Esophagus muscularis mucosa (tissue), 4 donors: ENCODE data around the gene PHF21A. TPM values are rescaled to one million over a fixed set of nuclear protein-coding genes. Genes with fewer than 3 reads are reported as not detected.

ENCODE experiments used
- DNase-seq: peaks from one replicate; pipeline ENCODE4 v3.0.0-alpha.2; 2017; ENCODE audit errors: extremely low spot score
- H3K27ac ChIP-seq, 4 donors: fragments of 200-600 bp; sonication (generic); replicated peaks in 1 of 4; 1 replicate in 3 of 4; 2 replicates in 1 of 4; pipeline ENCODE4 v1.5.1; 2016 to 2019; ENCODE audit warnings: mild to moderate bottlenecking in 1 of 4
- H3K27me3 ChIP-seq, 4 donors: fragments of 200-600 bp; sonication (generic); one replicate each; pipeline versions ENCODE4 v1.5.1 to v1.6.0; 2016 to 2019
- H3K36me3 ChIP-seq, 4 donors: fragments of 200-600 bp; sonication (generic); one replicate each; pipeline ENCODE4 v1.5.1; 2016 to 2019
- H3K4me1 ChIP-seq, 4 donors: fragments of 200-600 bp; sonication (generic); one replicate each; pipeline ENCODE4 v1.5.1; 2016 to 2019
- H3K4me3 ChIP-seq, 4 donors: fragments of 200-600 bp; sonication (generic); 1 replicate in 2 of 4; 2 replicates in 2 of 4; pipeline ENCODE4 v1.5.1; 2016 to 2019; ENCODE audit warnings: mild to moderate bottlenecking in 4 of 4, moderate library complexity in 1 of 4
- H3K9me3 ChIP-seq, 4 donors: fragments of 200-600 bp; sonication (generic); 1 replicate in 3 of 4; 2 replicates in 1 of 4; pipeline ENCODE4 v1.5.1; 2016 to 2019
- EP300 ChIP-seq: sonication (generic); formaldehyde crosslinking; IDR thresholded peaks from one replicate; pipeline ENCODE4 v1.6.1; 2017; ENCODE audit warnings: antibody characterized with exemption
- POLR2A ChIP-seq: fragments of 450-650 bp; IDR thresholded peaks from one replicate; pipeline ENCODE4 v1.6.1; 2017; ENCODE audit warnings: antibody characterized with exemption, moderate library complexity, mild to moderate bottlenecking, low read depth
- POLR2AphosphoS5 ChIP-seq, 2 donors: sonication (generic); formaldehyde crosslinking; IDR thresholded peaks; one replicate each; pipeline ENCODE4 v1.6.1; 2017; ENCODE audit warnings: antibody characterized with exemption in 2 of 2
- WGBS: methylation state at CpG from one replicate; pipeline ENCODE4 v1.1.5; 2018; 5-methylcytosine and 5-hydroxymethylcytosine counted together
- intact Hi-C: fragments of 100-400 bp; cut with DNase I; formaldehyde crosslinking; loops from one replicate; pipeline ENCODE4 v1.15.1; 2023
- total RNA-seq, 4 donors: library from RNA; depleted of rRNA; stranded (reverse); fragments of >200 nt; gene quantifications; one replicate each; pipeline versions ENCODE4 v1.1.0 to v1.2.1, GENCODE V29; 2016
- TF ChIP-seq, protein P1 (sequence below), 3 experiments: fragments of 200-600 bp in 2 of 3; fragments of 450-650 bp in 1 of 3; sonication (generic) in 2 of 3; IDR thresholded peaks; one replicate each; pipeline ENCODE4 v1.5.1; 2017 to 2019; ENCODE audit warnings: antibody characterized with exemption in 3 of 3, mild to moderate bottlenecking in 2 of 3, moderate library complexity in 1 of 3

Gene PHF21A
- total RNA-seq, 4 donors from 2014 or later = 31.8 to 47.8 (median 36.1) TPM

DNA sequence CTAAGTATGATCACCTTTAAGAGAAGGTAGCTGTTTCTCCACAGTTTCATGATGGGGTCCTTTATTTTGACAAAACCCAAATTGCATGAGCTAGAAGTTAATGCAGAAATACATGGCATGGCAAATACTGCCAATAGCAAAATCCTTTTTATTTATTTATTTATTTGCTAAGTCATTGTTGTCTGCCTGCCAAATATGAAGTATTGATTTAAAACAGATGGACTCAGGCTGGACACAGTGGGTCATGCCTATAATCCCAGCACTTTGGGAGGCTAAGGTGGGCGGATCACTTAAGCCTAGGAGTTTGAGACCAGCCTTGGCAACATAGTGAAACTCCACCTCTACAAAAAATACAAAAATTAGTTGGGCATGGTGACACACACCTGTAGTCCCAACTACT lies 146.4 kb downstream of the PHF21A start:
- Histone ChIP-seq H3K4me1 (peaks cover 0 to 7% (median 2%) of the 10 kb centered on the region in 4 donors), H3K4me3 (no peak overlapping the region), H3K36me3 (peaks cover 24 to 61% (median 48%) of the 10 kb centered on the region in 4 donors), H3K27me3 (no peaks in the 10 kb centered on the region), H3K27ac (no peak overlapping the region), H3K9me3 (no peaks in the 10 kb centered on the region)
- no peak for TF ChIP-seq POLR2AphosphoS5 (IDR thresholded peaks at IDR 0.05)
- no peak for TF ChIP-seq POLR2A
- TF ChIP-seq, protein P1, sequence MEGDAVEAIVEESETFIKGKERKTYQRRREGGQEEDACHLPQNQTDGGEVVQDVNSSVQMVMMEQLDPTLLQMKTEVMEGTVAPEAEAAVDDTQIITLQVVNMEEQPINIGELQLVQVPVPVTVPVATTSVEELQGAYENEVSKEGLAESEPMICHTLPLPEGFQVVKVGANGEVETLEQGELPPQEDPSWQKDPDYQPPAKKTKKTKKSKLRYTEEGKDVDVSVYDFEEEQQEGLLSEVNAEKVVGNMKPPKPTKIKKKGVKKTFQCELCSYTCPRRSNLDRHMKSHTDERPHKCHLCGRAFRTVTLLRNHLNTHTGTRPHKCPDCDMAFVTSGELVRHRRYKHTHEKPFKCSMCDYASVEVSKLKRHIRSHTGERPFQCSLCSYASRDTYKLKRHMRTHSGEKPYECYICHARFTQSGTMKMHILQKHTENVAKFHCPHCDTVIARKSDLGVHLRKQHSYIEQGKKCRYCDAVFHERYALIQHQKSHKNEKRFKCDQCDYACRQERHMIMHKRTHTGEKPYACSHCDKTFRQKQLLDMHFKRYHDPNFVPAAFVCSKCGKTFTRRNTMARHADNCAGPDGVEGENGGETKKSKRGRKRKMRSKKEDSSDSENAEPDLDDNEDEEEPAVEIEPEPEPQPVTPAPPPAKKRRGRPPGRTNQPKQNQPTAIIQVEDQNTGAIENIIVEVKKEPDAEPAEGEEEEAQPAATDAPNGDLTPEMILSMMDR (IDR thresholded peaks at IDR 0.05) = no peak
- intact Hi-C loops = no loop called here
- DNase-seq = no peak
- WGBS = 93% methylated on average over 1 of the region's 1 CpG

DNA sequence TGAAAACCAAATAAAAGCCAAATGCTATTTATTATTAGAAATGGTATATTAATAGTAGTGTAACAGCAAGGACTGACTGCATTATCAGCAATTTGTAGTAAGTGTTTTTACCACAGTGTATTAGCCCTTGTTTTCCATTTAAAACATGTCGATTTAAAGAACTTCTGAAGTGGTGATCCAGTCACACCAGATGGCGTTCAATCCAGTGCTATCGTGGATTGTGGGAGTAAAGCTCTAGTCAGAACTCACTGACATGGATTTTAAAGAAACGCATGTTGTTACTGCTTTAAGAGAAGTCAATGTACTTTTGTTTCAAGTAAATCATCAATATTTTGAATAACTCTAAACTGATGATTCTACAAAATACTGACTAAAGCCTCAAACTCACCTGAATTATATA lies 147.7 kb downstream of the PHF21A start:
- Histone ChIP-seq H3K4me3 (no peak overlapping the region), H3K9me3 (no peaks in the 10 kb centered on the region), H3K27ac (no peak overlapping the region), H3K27me3 (no peaks in the 10 kb centered on the region), H3K4me1 (peaks cover 0 to 13% (median 0%) of the 10 kb centered on the region in 4 donors), H3K36me3 (peaks cover 14 to 60% (median 50%) of the 10 kb centered on the region in 4 donors)
- intact Hi-C loops = no loop called here
- TF ChIP-seq, protein P1 (IDR thresholded peaks at IDR 0.05) = no peak
- TF ChIP-seq POLR2AphosphoS5 (IDR thresholded peaks at IDR 0.05) (no peak), EP300 (no peak)
- WGBS = 92% methylated on average over 4 of the region's 4 CpGs
- DNase-seq = no peak

DNA sequence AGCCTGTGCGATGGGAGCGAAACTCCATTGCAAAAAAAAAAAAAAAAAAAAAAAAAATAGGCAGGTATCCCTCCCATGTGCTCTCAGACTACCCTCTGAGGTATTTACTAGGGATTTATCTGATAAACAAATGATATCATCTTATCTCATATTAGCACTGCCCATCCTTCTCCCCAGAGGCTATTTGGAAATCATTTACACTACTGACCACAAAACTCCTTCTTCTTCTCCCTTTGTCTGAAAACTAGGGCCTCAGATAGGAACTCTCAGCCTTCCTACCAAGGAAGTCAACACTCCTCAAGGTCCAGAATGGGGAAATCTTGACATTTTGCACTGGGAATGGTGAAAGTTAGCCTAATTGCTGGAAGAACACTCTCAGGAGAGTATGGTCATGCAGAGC lies 152.4 kb downstream of the PHF21A start:
- Histone ChIP-seq H3K4me1 (peaks cover 0 to 23% (median 2%) of the 10 kb centered on the region in 4 donors), H3K36me3 (peaks cover 18 to 69% (median 61%) of the 10 kb centered on the region in 4 donors), H3K4me3 (no peak overlapping the region), H3K27me3 (no peaks in the 10 kb centered on the region), H3K27ac (no peak overlapping the region), H3K9me3 (no peaks in the 10 kb centered on the region)
- intact Hi-C loops = no loop called here
- WGBS = 92% methylated on average over 2 of the region's 2 CpGs
- no peak for DNase-seq
- TF ChIP-seq EP300 (no peak), POLR2AphosphoS5 (IDR thresholded peaks at IDR 0.05) (no peak), POLR2A (no peak)
- TF ChIP-seq, protein P1 (IDR thresholded peaks at IDR 0.05) = no peak

DNA sequence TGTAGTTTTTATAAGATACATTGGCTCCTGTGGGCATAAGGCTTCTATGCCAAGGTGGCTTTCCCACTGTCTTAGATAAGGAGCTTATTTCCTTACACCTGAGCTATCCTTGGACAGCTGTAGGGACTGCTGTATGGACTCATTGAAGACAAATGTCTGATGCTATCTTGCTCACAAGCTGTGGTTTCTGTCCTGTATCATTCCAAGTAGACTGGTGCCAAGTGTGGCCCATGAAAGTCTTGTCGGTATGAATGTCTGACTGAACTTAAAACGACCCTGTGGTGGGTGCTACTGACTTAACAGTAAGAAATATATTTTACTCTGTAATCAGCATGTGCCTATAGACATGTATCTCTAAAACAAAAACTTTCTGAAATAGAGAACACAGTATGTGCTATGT lies 153.7 kb downstream of the PHF21A start:
- H3K27me3 ChIP-seq = no peaks in the 10 kb centered on the region
- no peak overlapping the region for H3K27ac ChIP-seq
- peaks cover 0 to 23% (median 2%) of the 10 kb centered on the region in 4 donors for H3K4me1 ChIP-seq
- intact Hi-C loops = no loop called here
- TF ChIP-seq POLR2A (no peak), EP300 (no peak), POLR2AphosphoS5 (IDR thresholded peaks at IDR 0.05) (no peak)
- TF ChIP-seq, protein P1 (IDR thresholded peaks at IDR 0.05) = no peak
- no peak for DNase-seq
- 60% methylated on average over 2 of the region's 2 CpGs for WGBS
- no peaks in the 10 kb centered on the region for H3K9me3 ChIP-seq
- no peak overlapping the region for H3K4me3 ChIP-seq
- H3K36me3 ChIP-seq = peaks cover 18 to 76% (median 63%) of the 10 kb centered on the region in 4 donors

DNA sequence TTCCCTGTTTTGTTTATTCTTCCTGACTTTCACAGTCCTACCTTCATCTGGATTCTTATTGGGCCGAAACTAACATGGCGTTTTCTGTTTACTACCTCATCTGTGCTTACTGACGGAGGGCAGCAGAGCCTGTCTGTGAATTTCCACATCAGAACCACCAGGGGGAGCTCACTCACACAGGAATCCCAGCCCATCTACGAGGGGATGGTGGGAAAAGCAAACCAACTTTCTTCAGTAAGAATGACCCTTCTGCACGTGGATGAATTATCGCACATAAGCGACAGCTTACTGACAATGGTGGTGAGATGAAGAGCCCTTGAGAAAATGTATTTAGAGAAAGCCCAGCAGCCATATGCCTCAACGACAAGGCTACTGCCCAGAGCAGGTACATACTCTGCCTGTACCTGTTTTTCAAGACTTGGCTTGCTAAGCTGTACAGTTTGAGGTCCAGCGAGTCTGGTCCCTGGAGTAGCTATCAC lies 156.3 kb downstream of the PHF21A start:
- no peak for DNase-seq
- H3K9me3 ChIP-seq = no peaks in the 10 kb centered on the region
- peak overlapping the region in 2 of 4 donors; percentile 1 to 40 for H3K27ac ChIP-seq
- H3K4me3 ChIP-seq = no peak overlapping the region
- no peaks in the 10 kb centered on the region for H3K27me3 ChIP-seq
- WGBS = 24% methylated on average over 9 of the region's 9 CpGs
- intact Hi-C loops = loop anchor here (1.0 kb wide), 1 partner anchor 41 kb away; no protein-coding TSS in a partner anchor
- H3K4me1 ChIP-seq = peaks cover 0 to 21% (median 2%) of the 10 kb centered on the region in 4 donors
- no peak for TF ChIP-seq POLR2A
- TF ChIP-seq EP300 = no peak
- peak; percentile 21 to 44 for TF ChIP-seq POLR2AphosphoS5 (IDR thresholded peaks at IDR 0.05)
- TF ChIP-seq, protein P1 (IDR thresholded peaks at IDR 0.05) = peak; percentile 88 to 92 (median 88)
- peaks cover 10 to 71% (median 56%) of the 10 kb centered on the region in 4 donors for H3K36me3 ChIP-seq
